NCI-H345 (cell line): ENCODE data around the gene TPST1.
A peak's percentile ranks its signal among the peaks of the same experiment; 100 is the strongest.
"Not testable (repeated sequence)": the region's sequence is repeated elsewhere in the genome, so short reads cannot be mapped to it uniquely, and the experiment has no call there.

Experiments used
- DNase-seq: peaks from one replicate; lab custom pipeline; 2025; lab: John Stamatoyannopoulos, UW

The TPST1 gene

GRCh38 chr7:66188645-66189044 is 16.5 kb upstream of the TPST1 start:
- DNase-seq = no peak

GRCh38 chr7:66189695-66190503 is 15.2 kb upstream of the TPST1 start:
- DNase-seq = no peak

- DNase-seq = no peak
Observed at GRCh38 chr7:66190504-66190857, 14.7 kb upstream of the TPST1 start.

- no peak for DNase-seq
Observed at GRCh38 chr7:66193146-66193725, 11.9 kb upstream of the TPST1 start.

GRCh38 chr7:66198469-66198868 is 6.7 kb upstream of the TPST1 start:
- no peak for DNase-seq

GRCh38 chr7:66198956-66199355 is 6.2 kb upstream of the TPST1 start:
- no peak for DNase-seq

- no peak for DNase-seq
Observed at GRCh38 chr7:66202441-66202840, 2.7 kb upstream of the TPST1 start.

- DNase-seq = peak; percentile 14
Observed at GRCh38 chr7:66205741-66206090, 582 bp downstream of the TPST1 start.

- DNase-seq = no peak
Observed at GRCh38 chr7:66206119-66206933, 1.2 kb downstream of the TPST1 start.

GRCh38 chr7:66206934-66207240 is 1.8 kb downstream of the TPST1 start:
- DNase-seq = no peak

- no peak for DNase-seq
Observed at GRCh38 chr7:66207540-66207939, 2.4 kb downstream of the TPST1 start.

- no peak for DNase-seq
Observed at GRCh38 chr7:66211429-66211828, 6.3 kb downstream of the TPST1 start.

GRCh38 chr7:66213637-66214036 is 8.5 kb downstream of the TPST1 start:
- DNase-seq = no peak

- no peak for DNase-seq
Observed at GRCh38 chr7:66216687-66217086, 11.6 kb downstream of the TPST1 start.

GRCh38 chr7:66219805-66220204 is 14.7 kb downstream of the TPST1 start:
- DNase-seq = no peak

GRCh38 chr7:66221442-66221841 is 16.3 kb downstream of the TPST1 start:
- DNase-seq = no peak

- DNase-seq = no peak
Observed at GRCh38 chr7:66227808-66228207, 22.7 kb downstream of the TPST1 start.

- not testable (repeated sequence) for DNase-seq
Observed at GRCh38 chr7:66231326-66232216, 26.4 kb downstream of the TPST1 start.

- no peak for DNase-seq
Observed at GRCh38 chr7:66233638-66234037, 28.5 kb downstream of the TPST1 start.

GRCh38 chr7:66236713-66237303 is 31.7 kb downstream of the TPST1 start:
- DNase-seq = no peak

- DNase-seq = no peak
Observed at GRCh38 chr7:66237906-66238772, 33.0 kb downstream of the TPST1 start.
